ENCODE measurements around the gene NCOA7.
"Not testable (repeated sequence)": the region's sequence is repeated elsewhere in the genome, so short reads cannot be mapped to it uniquely, and the experiment has no call there.

Gene NCOA7

GRCh38 chr6:125910527-125910926, 119.8 kb downstream of the NCOA7 start:
- Mint-ChIP-seq H3K4me1 (ENCODE audit: low read depth) (peaks cover 28% of the 10 kb centered on the region), H3K9me3 (no peaks in the 10 kb centered on the region), H3K4me3 (no peak overlapping the region), H3K36me3 (ENCODE audit: low read depth) (peaks cover 39% of the 10 kb centered on the region), H3K27me3 (no peaks in the 10 kb centered on the region), H3K27ac (peak overlapping the region; percentile 26)

- not testable (repeated sequence) for H3K4me3 Mint-ChIP-seq, H3K27ac Mint-ChIP-seq, H3K27me3 Mint-ChIP-seq, H3K9me3 Mint-ChIP-seq
- peaks cover 26% of the 10 kb centered on the region for H3K4me1 Mint-ChIP-seq (ENCODE audit: low read depth)
- peaks cover 42% of the 10 kb centered on the region for H3K36me3 Mint-ChIP-seq (ENCODE audit: low read depth)
These were observed 120.3 kb downstream of the NCOA7 start for GRCh38 chr6:125911051-125911451.

GRCh38 chr6:125912430-125912829, 121.7 kb downstream of the NCOA7 start:
- not testable (repeated sequence) for H3K27ac Mint-ChIP-seq, H3K9me3 Mint-ChIP-seq, H3K27me3 Mint-ChIP-seq, H3K4me3 Mint-ChIP-seq
- peaks cover 56% of the 10 kb centered on the region for H3K36me3 Mint-ChIP-seq (ENCODE audit: low read depth)
- peaks cover 21% of the 10 kb centered on the region for H3K4me1 Mint-ChIP-seq (ENCODE audit: low read depth)

- Mint-ChIP-seq H3K4me3 (no peak overlapping the region), H3K27ac (no peak overlapping the region), H3K27me3 (no peaks in the 10 kb centered on the region), H3K9me3 (no peaks in the 10 kb centered on the region), H3K4me1 (ENCODE audit: low read depth) (peaks cover 28% of the 10 kb centered on the region), H3K36me3 (ENCODE audit: low read depth) (peaks cover 58% of the 10 kb centered on the region)
These were observed 122.4 kb downstream of the NCOA7 start for GRCh38 chr6:125913145-125913544.

GRCh38 chr6:125913864-125914351, 123.1 kb downstream of the NCOA7 start:
- no peaks in the 10 kb centered on the region for H3K27me3 Mint-ChIP-seq
- peaks cover 57% of the 10 kb centered on the region for H3K36me3 Mint-ChIP-seq (ENCODE audit: low read depth)
- H3K4me1 Mint-ChIP-seq (ENCODE audit: low read depth), result peaks cover 35% of the 10 kb centered on the region
- no peak overlapping the region for H3K27ac Mint-ChIP-seq
- no peaks in the 10 kb centered on the region for H3K9me3 Mint-ChIP-seq
- no peak overlapping the region for H3K4me3 Mint-ChIP-seq

GRCh38 chr6:125918230-125918629, 127.5 kb downstream of the NCOA7 start:
- Mint-ChIP-seq H3K36me3 (ENCODE audit: low read depth) (peaks cover 78% of the 10 kb centered on the region), H3K27me3 (no peaks in the 10 kb centered on the region), H3K27ac (peak overlapping the region; percentile 96), H3K4me3 (peak overlapping the region; percentile 92), H3K9me3 (no peaks in the 10 kb centered on the region), H3K4me1 (ENCODE audit: low read depth) (peaks cover 36% of the 10 kb centered on the region)

- H3K9me3 Mint-ChIP-seq, result no peaks in the 10 kb centered on the region
- H3K36me3 Mint-ChIP-seq (ENCODE audit: low read depth), result peaks cover 81% of the 10 kb centered on the region
- peak overlapping the region; percentile 92 for H3K4me3 Mint-ChIP-seq
- peak overlapping the region; percentile 96 for H3K27ac Mint-ChIP-seq
- H3K4me1 Mint-ChIP-seq (ENCODE audit: low read depth), result peaks cover 43% of the 10 kb centered on the region
- H3K27me3 Mint-ChIP-seq, result no peaks in the 10 kb centered on the region
These were observed 128.2 kb downstream of the NCOA7 start for GRCh38 chr6:125918681-125919566.

GRCh38 chr6:125919618-125920017, 128.9 kb downstream of the NCOA7 start:
- peak overlapping the region; percentile 96 for H3K27ac Mint-ChIP-seq
- no peaks in the 10 kb centered on the region for H3K9me3 Mint-ChIP-seq
- peaks cover 88% of the 10 kb centered on the region for H3K36me3 Mint-ChIP-seq (ENCODE audit: low read depth)
- no peaks in the 10 kb centered on the region for H3K27me3 Mint-ChIP-seq
- H3K4me1 Mint-ChIP-seq (ENCODE audit: low read depth), result peaks cover 44% of the 10 kb centered on the region
- H3K4me3 Mint-ChIP-seq, result peak overlapping the region; percentile 92

- Mint-ChIP-seq H3K4me3 (no peak overlapping the region), H3K4me1 (ENCODE audit: low read depth) (peaks cover 49% of the 10 kb centered on the region), H3K27me3 (no peaks in the 10 kb centered on the region), H3K27ac (no peak overlapping the region), H3K9me3 (no peaks in the 10 kb centered on the region), H3K36me3 (ENCODE audit: low read depth) (peaks cover 83% of the 10 kb centered on the region)
These were observed 131.6 kb downstream of the NCOA7 start for GRCh38 chr6:125922322-125922860.

- H3K9me3 Mint-ChIP-seq, result no peaks in the 10 kb centered on the region
- no peak overlapping the region for H3K4me3 Mint-ChIP-seq
- peaks cover 39% of the 10 kb centered on the region for H3K4me1 Mint-ChIP-seq (ENCODE audit: low read depth)
- H3K27ac Mint-ChIP-seq, result no peak overlapping the region
- peaks cover 83% of the 10 kb centered on the region for H3K36me3 Mint-ChIP-seq (ENCODE audit: low read depth)
- no peaks in the 10 kb centered on the region for H3K27me3 Mint-ChIP-seq
These were observed 132.7 kb downstream of the NCOA7 start for GRCh38 chr6:125923366-125923877.

- Mint-ChIP-seq H3K36me3 (ENCODE audit: low read depth) (peaks cover 85% of the 10 kb centered on the region), H3K4me3 (no peak overlapping the region)
These were observed 133.4 kb downstream of the NCOA7 start for GRCh38 chr6:125924169-125924568.

GRCh38 chr6:125924697-125925358, 134.1 kb downstream of the NCOA7 start:
- H3K4me3 Mint-ChIP-seq, result no peak overlapping the region
- H3K9me3 Mint-ChIP-seq, result no peaks in the 10 kb centered on the region
- peaks cover 82% of the 10 kb centered on the region for H3K36me3 Mint-ChIP-seq (ENCODE audit: low read depth)
- peaks cover 27% of the 10 kb centered on the region for H3K4me1 Mint-ChIP-seq (ENCODE audit: low read depth)
- H3K27me3 Mint-ChIP-seq, result no peaks in the 10 kb centered on the region
- no peak overlapping the region for H3K27ac Mint-ChIP-seq

More at GRCh38 chr6:125924169-125924568, 133.4 kb downstream of the NCOA7 start:
- peaks cover 32% of the 10 kb centered on the region for H3K4me1 Mint-ChIP-seq (ENCODE audit: low read depth)
- H3K9me3 Mint-ChIP-seq, result no peaks in the 10 kb centered on the region
- H3K27me3 Mint-ChIP-seq, result no peaks in the 10 kb centered on the region
- H3K27ac Mint-ChIP-seq, result no peak overlapping the region

GRCh38 chr6:125926711-125927110, 136.0 kb downstream of the NCOA7 start:
- Mint-ChIP-seq H3K27ac (no peak overlapping the region), H3K4me3 (no peak overlapping the region), H3K4me1 (ENCODE audit: low read depth) (peaks cover 23% of the 10 kb centered on the region), H3K36me3 (ENCODE audit: low read depth) (peaks cover 80% of the 10 kb centered on the region), H3K27me3 (no peaks in the 10 kb centered on the region), H3K9me3 (no peaks in the 10 kb centered on the region)

- Mint-ChIP-seq H3K4me3 (no peak overlapping the region), H3K36me3 (ENCODE audit: low read depth) (peaks cover 73% of the 10 kb centered on the region), H3K9me3 (no peaks in the 10 kb centered on the region), H3K27ac (peak overlapping the region; percentile 58), H3K4me1 (ENCODE audit: low read depth) (peaks cover 31% of the 10 kb centered on the region), H3K27me3 (no peaks in the 10 kb centered on the region)
These were observed 137.0 kb downstream of the NCOA7 start for GRCh38 chr6:125927761-125928160.

Measured in stimulated activated naive CD8-positive, alpha-beta T cell treated with anti-CD3 and anti-CD28 coated beads, Interleukin-15, Interleukin-2, amounts not matched to agents 100 ng/mL and 50 ng/mL, for 24 hours (primary cell).